ENCODE results near the gene SLC22A23. TPM values are rescaled to one million over a fixed set of nuclear protein-coding genes. Genes with fewer than 3 reads are reported as not detected.

SLC22A23 gene
- total RNA-seq, 4 donors from 2014 or later = 7.6 to 13.1 (median 9.5) TPM

- Histone ChIP-seq H3K9me3 (no peaks in the 10 kb centered on the region), H3K27ac (replicated peaks in 1 of 4) (peak overlapping the region; percentile 51 to 68 (median 63)), H3K36me3 (peaks cover 0 to 21% (median 10%) of the 10 kb centered on the region in 4 donors), H3K4me1 (peaks cover 21 to 41% (median 32%) of the 10 kb centered on the region in 4 donors), H3K4me3 (peak overlapping the region in 1 of 4 donors; percentile 16), H3K27me3 (no peaks in the 10 kb centered on the region)
- 37% methylated on average over 13 of the region's 13 CpGs for WGBS
- TF ChIP-seq, protein P1, sequence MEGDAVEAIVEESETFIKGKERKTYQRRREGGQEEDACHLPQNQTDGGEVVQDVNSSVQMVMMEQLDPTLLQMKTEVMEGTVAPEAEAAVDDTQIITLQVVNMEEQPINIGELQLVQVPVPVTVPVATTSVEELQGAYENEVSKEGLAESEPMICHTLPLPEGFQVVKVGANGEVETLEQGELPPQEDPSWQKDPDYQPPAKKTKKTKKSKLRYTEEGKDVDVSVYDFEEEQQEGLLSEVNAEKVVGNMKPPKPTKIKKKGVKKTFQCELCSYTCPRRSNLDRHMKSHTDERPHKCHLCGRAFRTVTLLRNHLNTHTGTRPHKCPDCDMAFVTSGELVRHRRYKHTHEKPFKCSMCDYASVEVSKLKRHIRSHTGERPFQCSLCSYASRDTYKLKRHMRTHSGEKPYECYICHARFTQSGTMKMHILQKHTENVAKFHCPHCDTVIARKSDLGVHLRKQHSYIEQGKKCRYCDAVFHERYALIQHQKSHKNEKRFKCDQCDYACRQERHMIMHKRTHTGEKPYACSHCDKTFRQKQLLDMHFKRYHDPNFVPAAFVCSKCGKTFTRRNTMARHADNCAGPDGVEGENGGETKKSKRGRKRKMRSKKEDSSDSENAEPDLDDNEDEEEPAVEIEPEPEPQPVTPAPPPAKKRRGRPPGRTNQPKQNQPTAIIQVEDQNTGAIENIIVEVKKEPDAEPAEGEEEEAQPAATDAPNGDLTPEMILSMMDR (IDR thresholded peaks at IDR 0.05) = no peak
- peak; percentile 56 to 73 for TF ChIP-seq POLR2AphosphoS5 (IDR thresholded peaks at IDR 0.05)
- no peak for DNase-seq (ENCODE audit: extremely low spot score)
- intact Hi-C loops (cut with DNase I) = loop anchor here (2.0 to 10.0 kb wide), 3 partner anchors 75 to 333 kb away; no protein-coding TSS in a partner anchor
These were observed 175.0 kb downstream of the SLC22A23 start for GRCh38 chr6:3281631-3282475.

GRCh38 chr6:3280866-3281465, 175.9 kb downstream of the SLC22A23 start:
- WGBS = 94% methylated on average over 13 of the region's 14 CpGs
- H3K9me3 ChIP-seq = no peaks in the 10 kb centered on the region
- intact Hi-C loops (cut with DNase I) = loop anchor here (5.0 to 10.0 kb wide), 2 partner anchors 76 to 334 kb away; no protein-coding TSS in a partner anchor
- peaks cover 21 to 41% (median 32%) of the 10 kb centered on the region in 4 donors for H3K4me1 ChIP-seq
- peak overlapping the region; percentile 51 to 68 (median 63) for H3K27ac ChIP-seq (replicated peaks in 1 of 4)
- TF ChIP-seq EP300 (IDR thresholded peaks at IDR 0.05) (no peak), POLR2AphosphoS5 (IDR thresholded peaks at IDR 0.05) (no peak), POLR2A (IDR thresholded peaks at IDR 0.05; ENCODE audit: low read depth) (no peak)
- TF ChIP-seq, protein P1 (IDR thresholded peaks at IDR 0.05) = no peak
- H3K27me3 ChIP-seq = no peaks in the 10 kb centered on the region
- DNase-seq (ENCODE audit: extremely low spot score) = no peak
- H3K4me3 ChIP-seq = no peak overlapping the region
- H3K36me3 ChIP-seq = peaks cover 0 to 26% (median 10%) of the 10 kb centered on the region in 4 donors

GRCh38 chr6:3280091-3280490, 176.8 kb downstream of the SLC22A23 start:
- no peak overlapping the region for H3K4me3 ChIP-seq
- no peaks in the 10 kb centered on the region for H3K9me3 ChIP-seq
- DNase-seq (ENCODE audit: extremely low spot score) = no peak
- intact Hi-C loops (cut with DNase I) = loop anchor here (5.0 to 10.0 kb wide), 2 partner anchors 77 to 335 kb away; no protein-coding TSS in a partner anchor
- TF ChIP-seq, protein P1 (IDR thresholded peaks at IDR 0.05) = no peak
- TF ChIP-seq EP300 (IDR thresholded peaks at IDR 0.05) (no peak), POLR2AphosphoS5 (IDR thresholded peaks at IDR 0.05) (no peak), POLR2A (IDR thresholded peaks at IDR 0.05; ENCODE audit: low read depth) (no peak)
- H3K4me1 ChIP-seq = peaks cover 21 to 38% (median 32%) of the 10 kb centered on the region in 4 donors
- H3K36me3 ChIP-seq = peaks cover 0 to 27% (median 9%) of the 10 kb centered on the region in 4 donors
- peak overlapping the region in 2 of 4 donors; percentile 13 to 36 for H3K27ac ChIP-seq (replicated peaks in 1 of 4)
- 84% methylated on average over 14 of the region's 14 CpGs for WGBS
- no peaks in the 10 kb centered on the region for H3K27me3 ChIP-seq

- 83% methylated on average over 4 of the region's 4 CpGs for WGBS
- Histone ChIP-seq H3K4me3 (no peak overlapping the region), H3K27ac (replicated peaks in 1 of 4) (no peak overlapping the region), H3K9me3 (no peaks in the 10 kb centered on the region), H3K4me1 (peaks cover 21 to 33% (median 30%) of the 10 kb centered on the region in 4 donors), H3K27me3 (no peaks in the 10 kb centered on the region), H3K36me3 (peaks cover 0 to 16% (median 5%) of the 10 kb centered on the region in 4 donors)
- intact Hi-C loops (cut with DNase I) = loop anchor here (2.0 to 10.0 kb wide), 4 partner anchors 454 to 714 kb away; partner anchors contain the start of gene FAM50B
- no peak for DNase-seq (ENCODE audit: extremely low spot score)
- no peak for TF ChIP-seq POLR2A (IDR thresholded peaks at IDR 0.05; ENCODE audit: low read depth)
These were observed 178.2 kb downstream of the SLC22A23 start for GRCh38 chr6:3278691-3279090.

All from esophagus muscularis mucosa (tissue), 4 donors.